IPS DF 19.7 (cell line): ENCODE data around the gene FBXW7.
A peak's percentile ranks its signal among the peaks of the same experiment; 100 is the strongest.

Experiments used
- DNase-seq: peaks from one replicate; pipeline ENCODE4 v3.0.0-alpha.2; 2013; ENCODE audit warnings: low read depth, low spot score

Gene FBXW7

GRCh38 chr4:152374606-152375285 is 161.1 kb downstream of the FBXW7 start:
- DNase-seq, result no peak

DNA sequence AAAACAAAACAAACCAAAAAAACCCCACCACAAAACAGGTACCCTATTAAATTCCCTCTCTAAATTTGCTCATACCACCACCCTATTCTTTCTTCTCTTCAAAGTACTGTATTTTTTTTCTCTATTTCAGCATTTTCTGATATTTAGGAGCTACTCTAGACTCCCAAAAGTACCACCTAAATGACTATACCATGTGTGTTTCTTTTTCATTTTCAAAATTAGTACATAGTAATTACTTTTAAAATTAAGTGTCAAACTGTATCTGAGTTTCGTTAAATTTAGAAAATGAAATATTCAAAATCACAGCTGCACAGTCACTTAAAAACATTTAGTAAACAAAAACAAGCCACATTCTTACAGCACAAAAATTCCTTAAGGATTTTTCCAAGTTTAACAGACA is 161.7 kb downstream of the FBXW7 start:
- no peak for DNase-seq

DNA sequence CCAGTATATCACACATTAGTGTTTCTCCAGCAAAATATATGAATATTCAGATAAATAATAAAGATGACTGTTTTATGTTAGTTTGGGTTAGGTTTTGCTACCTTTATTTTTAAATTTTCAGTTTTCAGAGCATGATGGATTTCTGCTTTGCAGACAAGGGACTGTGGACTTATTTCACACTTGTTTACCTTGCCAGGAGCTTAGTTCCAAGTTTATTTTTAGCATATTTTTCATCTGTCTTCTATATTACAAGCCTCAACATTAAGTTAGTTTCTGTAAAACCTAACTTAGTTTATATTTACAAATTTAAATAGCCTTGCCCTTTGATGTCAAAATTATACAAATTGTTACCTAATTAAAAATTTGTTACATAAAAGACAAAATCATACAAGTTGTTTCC is 163.4 kb downstream of the FBXW7 start:
- DNase-seq, result no peak

- DNase-seq, result no peak
Measured at GRCh38 chr4:152369902-152370295, 166.0 kb downstream of the FBXW7 start.

GRCh38 chr4:152369203-152369901 is 166.5 kb downstream of the FBXW7 start:
- DNase-seq, result no peak

DNA sequence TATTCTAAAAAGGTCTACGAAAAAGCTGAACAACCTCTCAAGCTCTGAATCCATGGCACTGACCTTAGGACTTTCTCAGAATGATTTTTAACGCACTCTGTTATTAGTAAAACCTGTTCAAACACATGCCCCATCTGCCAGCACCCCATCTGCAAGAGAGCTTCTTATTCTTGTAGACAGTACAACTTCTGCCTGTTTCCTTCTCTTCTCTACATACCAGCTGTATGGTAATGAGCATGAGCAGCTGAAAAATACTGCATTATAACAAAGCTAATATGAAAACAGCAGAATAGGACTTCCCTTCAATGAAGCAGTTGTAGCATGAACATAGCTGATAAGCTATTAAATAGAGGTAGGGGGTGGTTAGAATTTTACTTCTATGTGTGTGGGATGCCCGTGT is 167.9 kb downstream of the FBXW7 start:
- no peak for DNase-seq

- no peak for DNase-seq
Measured at GRCh38 chr4:152364883-152365282, 171.0 kb downstream of the FBXW7 start.

DNA sequence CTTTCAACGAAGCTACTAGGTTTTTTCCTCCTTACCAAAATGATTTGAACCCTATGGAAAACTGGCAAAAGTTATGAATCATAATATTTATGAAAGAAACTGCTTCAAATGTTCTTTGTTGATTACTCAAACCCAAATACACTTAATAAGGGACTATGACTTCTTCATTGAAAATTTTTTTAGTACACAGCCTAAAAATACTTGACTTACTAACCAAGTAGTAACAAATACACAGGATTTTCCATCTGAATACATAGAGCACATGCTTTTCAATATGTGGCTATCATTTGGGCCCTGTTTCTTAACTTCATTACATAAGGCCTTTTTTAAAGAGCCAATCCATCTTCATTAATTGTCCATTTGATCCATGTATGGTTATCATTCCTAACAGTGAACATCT is 171.5 kb downstream of the FBXW7 start:
- no peak for DNase-seq

GRCh38 chr4:152363904-152364303 is 172.0 kb downstream of the FBXW7 start:
- DNase-seq, result no peak

- DNase-seq, result no peak
Measured at GRCh38 chr4:152363086-152363485, 172.8 kb downstream of the FBXW7 start.

GRCh38 chr4:152360045-152360410 is 175.9 kb downstream of the FBXW7 start:
- no peak for DNase-seq

DNA sequence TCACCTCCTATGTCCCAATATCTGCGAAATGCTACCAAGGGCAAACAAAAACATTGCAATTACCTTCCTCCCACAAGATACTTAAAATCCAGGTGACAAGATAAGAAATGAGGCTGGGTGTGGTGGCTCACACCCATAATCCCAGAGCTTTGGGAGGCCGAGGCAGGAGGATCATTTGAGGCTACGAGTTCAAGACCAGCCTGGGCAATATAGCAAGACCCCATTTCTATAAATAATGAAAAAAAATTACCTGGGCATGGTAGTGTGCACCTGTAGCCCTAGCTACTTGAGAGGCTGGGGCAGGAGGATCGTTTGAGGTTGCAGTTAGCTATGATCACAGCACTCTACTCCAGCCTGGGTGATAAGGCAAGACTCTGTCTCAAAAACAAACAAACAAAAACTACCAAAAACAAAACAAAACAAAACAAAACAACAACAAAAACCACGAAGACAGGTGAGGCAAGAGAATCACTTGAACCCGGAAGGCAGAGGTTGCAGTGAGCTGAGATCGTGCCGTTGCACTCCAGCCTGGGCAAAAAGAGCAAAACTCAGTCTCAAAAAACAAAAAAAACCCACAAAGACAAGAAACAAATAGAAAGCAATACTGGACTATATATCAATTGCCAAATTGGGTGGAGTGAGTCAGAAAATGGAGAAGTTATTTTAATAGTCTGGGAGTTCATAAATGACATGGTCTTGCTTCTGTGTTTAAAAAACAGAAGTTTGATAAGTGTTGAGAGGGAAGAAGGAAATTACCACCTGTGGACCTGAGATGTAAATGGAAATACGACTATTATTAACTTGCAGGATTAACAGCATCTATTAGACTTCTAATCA is 176.5 kb downstream of the FBXW7 start:
- no peak for DNase-seq

DNA sequence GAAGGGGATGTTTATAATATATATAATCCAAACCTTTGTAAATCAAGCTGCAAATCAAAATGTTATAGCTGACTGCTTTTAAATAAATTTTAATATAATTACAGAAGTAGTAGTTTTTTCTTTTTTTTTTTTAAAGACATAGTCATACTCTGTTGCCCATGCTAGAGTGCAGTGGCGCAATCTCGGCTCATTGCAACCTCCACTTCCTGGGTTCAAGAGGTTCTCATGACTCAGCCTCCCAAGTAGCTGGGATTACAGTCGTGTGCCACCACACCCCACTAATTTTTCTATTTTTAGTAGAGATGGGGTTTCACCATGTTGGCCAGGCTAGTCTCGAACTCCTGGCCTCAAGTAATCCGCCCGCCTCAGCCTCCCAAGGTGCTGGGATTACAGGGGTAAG is 178.7 kb downstream of the FBXW7 start:
- DNase-seq, result no peak

DNA sequence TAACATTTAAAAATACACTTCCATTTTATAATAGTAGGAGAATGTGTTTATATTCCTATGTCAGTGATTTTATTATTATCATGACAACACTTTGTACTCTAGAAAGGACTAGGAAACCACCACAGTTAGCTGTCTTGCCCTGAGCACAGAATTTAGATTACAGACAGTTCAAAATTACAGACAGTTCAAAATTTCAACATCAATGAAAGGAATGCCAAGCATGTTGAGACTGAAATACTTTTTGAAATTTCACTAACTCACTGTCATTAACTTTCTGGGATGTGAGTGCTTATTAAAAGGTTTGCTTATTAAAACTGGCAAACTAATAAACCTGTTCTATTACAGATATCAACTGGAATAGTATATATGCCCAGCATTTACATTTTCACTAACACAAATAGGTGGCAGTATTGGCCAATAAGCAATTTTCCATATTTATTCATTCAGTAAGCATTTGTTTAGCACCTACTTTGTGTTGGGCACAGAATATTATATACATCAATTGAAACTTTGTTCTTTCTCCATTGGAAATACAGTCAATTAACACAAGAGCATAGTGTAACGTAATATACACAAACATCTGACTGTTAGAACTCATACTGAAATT is 179.4 kb downstream of the FBXW7 start:
- DNase-seq, result no peak

DNA sequence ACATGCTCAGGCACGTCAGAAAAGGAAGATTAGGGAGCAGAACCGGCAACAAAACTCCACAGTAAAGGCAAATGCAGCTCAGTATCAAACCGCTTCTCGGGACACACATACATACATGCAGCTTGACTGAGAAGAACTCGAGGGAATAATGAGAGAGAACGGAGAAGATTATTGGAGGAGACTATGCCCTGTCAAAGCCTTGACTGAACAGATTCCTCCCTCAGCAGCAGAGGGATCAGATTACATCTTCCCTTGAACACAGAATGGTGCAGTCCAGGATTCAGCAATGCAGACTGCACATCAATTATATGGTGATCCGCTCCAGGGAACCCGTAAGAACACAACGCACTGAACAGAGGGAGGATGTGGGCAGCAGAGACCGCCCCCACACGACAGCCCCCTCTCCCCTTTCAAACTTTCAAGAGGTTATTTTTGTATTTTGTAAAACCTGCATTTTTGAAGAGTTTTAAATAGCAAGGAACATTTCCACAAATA is 183.2 kb downstream of the FBXW7 start:
- peak; percentile 15 for DNase-seq

DNA sequence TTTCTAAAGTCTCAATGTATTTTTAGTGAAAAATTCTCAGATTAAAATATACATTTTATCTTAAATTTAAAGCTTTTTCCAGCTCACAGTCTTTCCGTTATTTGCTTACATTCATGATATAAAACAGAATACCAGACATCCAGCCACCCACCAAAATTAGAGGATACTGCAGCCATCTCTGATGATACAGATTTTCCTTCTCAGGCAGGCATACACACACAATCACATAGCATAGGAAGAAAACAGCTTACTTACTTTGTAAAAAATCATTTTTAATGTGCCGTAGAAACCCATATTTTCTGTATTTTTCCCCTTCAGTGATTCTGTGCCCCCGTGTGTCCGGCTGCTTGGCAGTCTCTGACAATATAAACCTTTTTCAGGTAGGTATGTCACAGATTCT is 183.7 kb downstream of the FBXW7 start:
- DNase-seq, result no peak

- no peak for DNase-seq
Measured at GRCh38 chr4:152351080-152351479, 184.8 kb downstream of the FBXW7 start.

DNA sequence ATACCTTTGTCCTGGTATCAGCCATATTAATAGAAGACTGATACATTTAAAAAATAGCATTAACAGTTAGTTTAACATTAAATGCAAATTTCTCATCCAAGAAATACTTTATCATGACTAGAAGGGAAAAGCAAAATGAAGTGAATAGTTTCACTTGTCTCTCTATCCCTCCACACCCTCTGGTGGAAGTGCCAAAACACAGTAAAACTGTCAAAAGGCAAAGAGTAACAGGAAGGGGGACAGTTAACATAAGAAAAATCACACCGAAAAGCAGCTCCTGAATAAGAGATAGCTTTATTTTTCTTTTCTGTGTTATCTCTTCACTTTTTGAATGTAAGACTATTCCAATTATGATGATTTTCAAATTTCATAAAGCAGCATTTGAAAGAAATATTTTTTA is 187.2 kb downstream of the FBXW7 start:
- no peak for DNase-seq

- DNase-seq, result no peak
Measured at GRCh38 chr4:152346979-152347378, 188.9 kb downstream of the FBXW7 start.

DNA sequence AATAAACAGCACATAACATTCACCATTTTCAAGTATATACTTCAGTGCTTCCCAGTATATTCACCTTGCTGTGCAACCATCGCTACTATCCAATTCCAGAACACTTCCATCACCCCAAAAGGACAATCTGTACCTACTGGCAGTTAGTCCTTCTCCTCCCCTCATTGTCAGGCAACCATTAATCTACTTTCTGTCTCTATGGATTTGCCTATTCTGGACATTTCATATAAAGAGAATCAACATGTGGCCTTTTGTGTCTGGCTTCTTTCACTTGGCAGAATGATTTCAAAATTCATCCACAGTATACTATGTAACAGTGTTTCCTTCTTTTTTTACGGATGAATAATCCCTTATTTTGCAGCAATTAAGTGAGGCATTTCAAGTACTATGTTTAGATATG is 189.4 kb downstream of the FBXW7 start:
- DNase-seq, result no peak

- DNase-seq, result no peak
Measured at GRCh38 chr4:152344001-152344400, 191.9 kb downstream of the FBXW7 start.

DNA sequence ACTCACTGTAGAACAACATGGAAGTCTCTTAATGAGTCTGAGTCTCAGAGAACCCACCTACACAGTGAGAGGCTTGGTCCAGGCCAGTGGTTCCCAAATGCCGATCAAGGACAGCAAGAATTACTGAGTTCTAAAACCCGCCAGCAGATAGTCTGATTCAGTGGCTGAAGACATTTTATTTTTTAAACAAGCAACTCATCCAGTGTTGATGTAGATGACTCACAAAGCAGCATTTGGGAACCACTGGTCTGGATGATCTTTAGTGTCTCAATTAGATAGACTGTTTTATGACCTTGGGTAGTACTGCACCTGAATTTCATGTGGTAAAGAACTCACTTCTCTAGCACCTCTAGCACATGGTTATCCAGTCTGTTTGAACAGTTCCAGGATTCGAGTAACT is 193.6 kb downstream of the FBXW7 start:
- no peak for DNase-seq
